ENCODE measurements around the gene CEND1. TPM values are rescaled to one million over a fixed set of nuclear protein-coding genes. Genes with fewer than 3 reads are reported as not detected.

The CEND1 gene
- total RNA-seq, 1 experiment from 2014 or later = 2.7 TPM

- TF ChIP-seq PRDM15 (CRISPR knock-in tag; IDR thresholded peaks at IDR 0.05) (no peak), CREB1 (CRISPR knock-in tag; IDR thresholded peaks at IDR 0.05) (no peak), JUN (CRISPR knock-in tag; IDR thresholded peaks at IDR 0.05) (no peak)
These were observed 10.6 kb upstream of the CEND1 start (continued) for GRCh38 chr11:800473-800872.

- H3K4me3 Mint-ChIP-seq = no peak overlapping the region
- ATAC-seq (no peak), DNase-seq (ENCODE audit: low spot score) (no peak)
- no peaks in the 10 kb centered on the region for H3K27me3 Mint-ChIP-seq (ENCODE audit: low read depth)
- ChIA-PET CTCF (no interaction called here), POLR2A (no interaction called here)
- TF ChIP-seq ZNF416 (CRISPR knock-in tag; IDR thresholded peaks at IDR 0.05) (no peak), ATF2 (CRISPR knock-in tag; IDR thresholded peaks at IDR 0.05; ENCODE audit: borderline replicate concordance, low read depth) (no peak), GABPB1 (CRISPR knock-in tag; IDR thresholded peaks at IDR 0.05) (no peak), ZNF425 (CRISPR knock-in tag; conservative IDR thresholded peaks at IDR 0.05) (no peak), PREB (CRISPR knock-in tag; IDR thresholded peaks at IDR 0.05; ENCODE audit: borderline replicate concordance) (no peak), CTCF (IDR thresholded peaks at IDR 0.05) (no peak), TCF7 (CRISPR knock-in tag; IDR thresholded peaks at IDR 0.05; ENCODE audit: low read depth) (no peak), NR1H2 (CRISPR knock-in tag; IDR thresholded peaks at IDR 0.05) (no peak), TP53 (CRISPR knock-in tag; IDR thresholded peaks at IDR 0.05) (no peak), KAT7 (CRISPR knock-in tag; IDR thresholded peaks at IDR 0.05; ENCODE audit: borderline replicate concordance) (no peak)
- H3K27ac Mint-ChIP-seq = no peak overlapping the region
- H3K36me3 Mint-ChIP-seq = no peaks in the 10 kb centered on the region
- peaks cover 16% of the 10 kb centered on the region for H3K4me1 Mint-ChIP-seq
- no peaks in the 10 kb centered on the region for H3K9me3 Mint-ChIP-seq
These were observed 9.9 kb upstream of the CEND1 start for GRCh38 chr11:799641-800316.

Measured in WTC11 (cell line).